T1000 (cell line): ENCODE data around the gene MNAT1.
"Not testable (repeated sequence)": the region's sequence is repeated elsewhere in the genome, so short reads cannot be mapped to it uniquely, and the experiment has no call there.

Experiments
- DNase-seq: peaks from one replicate; lab custom pipeline; 2025; ENCODE audit warnings: mixed read lengths; lab: John Stamatoyannopoulos, UW

Gene MNAT1

GRCh38 chr14:60734465-60735242, at the start of gene MNAT1:
Gene MNAT1 (plus strand): TSS chr14:60734761. CDS start chr14:60734863, 102 bp downstream.
- DNase-seq: peak; percentile 66

- no peak for DNase-seq
Observed at GRCh38 chr14:60686865-60687264, 47.7 kb upstream of the MNAT1 start.

- no peak for DNase-seq
Observed at GRCh38 chr14:60691383-60692113, 43.0 kb upstream of the MNAT1 start.

GRCh38 chr14:60695327-60695726, 39.2 kb upstream of the MNAT1 start:
- no peak for DNase-seq

- no peak for DNase-seq
Observed at GRCh38 chr14:60700598-60700997, 34.0 kb upstream of the MNAT1 start.

GRCh38 chr14:60705100-60705499, 29.5 kb upstream of the MNAT1 start:
- no peak for DNase-seq

- no peak for DNase-seq
Observed at GRCh38 chr14:60707858-60708257, 26.7 kb upstream of the MNAT1 start.

- no peak for DNase-seq
Observed at GRCh38 chr14:60710494-60710893, 24.1 kb upstream of the MNAT1 start.

- no peak for DNase-seq
Observed at GRCh38 chr14:60713513-60713912, 21.0 kb upstream of the MNAT1 start.

GRCh38 chr14:60720391-60720790, 14.2 kb upstream of the MNAT1 start:
- no peak for DNase-seq

- DNase-seq: no peak
Observed at GRCh38 chr14:60720962-60721325, 13.6 kb upstream of the MNAT1 start.

- DNase-seq: peak; percentile 52
Observed at GRCh38 chr14:60721326-60722106, 13.0 kb upstream of the MNAT1 start.

- DNase-seq: no peak
Observed at GRCh38 chr14:60722107-60722356, 12.5 kb upstream of the MNAT1 start.

- DNase-seq: peak; percentile 12
Observed at GRCh38 chr14:60722357-60723115, 12.0 kb upstream of the MNAT1 start.

GRCh38 chr14:60723116-60723906, 11.2 kb upstream of the MNAT1 start:
- DNase-seq: peak; percentile 26

- peak; percentile 43 for DNase-seq
Observed at GRCh38 chr14:60723907-60724618, 10.5 kb upstream of the MNAT1 start, which contains the start of gene SIX4. Gene SIX4 (minus strand): TSS chr14:60724351. CDS start chr14:60724074, 277 bp downstream.

GRCh38 chr14:60731291-60731690, 3.3 kb upstream of the MNAT1 start:
- DNase-seq: not testable (repeated sequence)

GRCh38 chr14:60732840-60733483, 1.6 kb upstream of the MNAT1 start:
- DNase-seq: no peak

- DNase-seq: no peak
Observed at GRCh38 chr14:60735416-60735815, 855 bp downstream of the MNAT1 start.

- no peak for DNase-seq
Observed at GRCh38 chr14:60736494-60736893, 1.9 kb downstream of the MNAT1 start.
